ENCODE measurements around the gene KBTBD6.
"Not testable (repeated sequence)": the region's sequence is repeated elsewhere in the genome, so short reads cannot be mapped to it uniquely, and the experiment has no call there.

Gene KBTBD6

DNA sequence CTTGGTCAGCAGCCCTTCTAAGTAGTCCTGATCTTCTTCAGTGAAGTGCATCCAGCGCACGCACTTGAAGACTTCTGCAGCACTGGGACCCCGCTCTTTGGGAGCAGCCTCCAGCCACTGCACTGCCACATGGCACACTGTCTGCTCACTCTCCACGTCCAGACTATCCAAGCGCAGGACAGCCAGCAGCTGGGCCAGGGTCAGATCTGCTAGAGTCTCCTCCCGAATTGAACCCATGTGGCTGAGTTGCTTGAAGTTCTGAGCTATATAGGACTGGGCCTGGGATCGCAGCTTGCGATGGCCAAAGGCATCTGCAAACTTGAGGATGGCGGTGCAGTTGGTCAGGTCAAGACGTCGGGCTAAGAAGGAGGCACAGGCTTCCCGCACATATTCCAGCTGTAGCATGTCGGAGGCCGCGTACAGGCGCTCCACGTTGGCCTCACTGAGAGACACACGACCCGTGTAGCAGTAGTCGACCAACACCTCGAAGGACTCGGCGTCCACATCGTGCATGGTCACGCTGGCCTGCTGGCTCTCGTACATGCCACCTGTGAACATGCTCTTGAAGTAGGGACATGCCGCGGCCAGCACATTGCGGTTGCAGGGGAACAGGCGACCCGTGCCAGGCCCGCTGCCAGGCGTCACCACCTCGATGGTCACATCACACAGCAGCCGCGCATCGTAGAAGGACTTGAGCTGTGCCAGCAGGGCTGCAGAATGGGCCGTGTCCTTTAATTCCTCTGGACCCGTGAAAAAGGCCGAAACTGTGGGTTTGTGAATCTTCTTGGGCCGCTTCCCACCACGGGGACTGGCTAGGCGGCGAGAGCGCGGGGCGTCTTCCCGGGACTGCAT, 716 bp downstream of the KBTBD6 start:
- DNase-seq = not testable (repeated sequence)

DNA sequence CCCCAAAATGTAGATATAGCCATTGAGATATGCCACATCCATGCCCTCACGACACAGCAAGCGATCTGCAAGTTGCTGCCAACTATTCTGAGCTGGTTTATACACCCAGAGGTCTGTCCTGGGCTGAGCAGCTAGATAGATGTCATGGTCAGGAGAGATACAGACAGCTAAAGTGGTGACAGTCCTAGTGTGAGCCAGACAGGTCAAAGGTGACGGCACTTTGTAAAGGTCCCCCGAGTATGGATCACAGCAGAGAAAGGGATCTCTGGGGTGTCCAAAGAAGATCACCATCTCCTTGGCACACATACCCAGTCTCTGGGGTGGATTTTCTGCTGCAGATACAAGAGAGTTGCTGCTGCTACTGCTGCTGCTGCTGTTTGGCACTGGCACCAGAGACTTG, 1.4 kb downstream of the KBTBD6 start:
- not testable (repeated sequence) for DNase-seq

DNA sequence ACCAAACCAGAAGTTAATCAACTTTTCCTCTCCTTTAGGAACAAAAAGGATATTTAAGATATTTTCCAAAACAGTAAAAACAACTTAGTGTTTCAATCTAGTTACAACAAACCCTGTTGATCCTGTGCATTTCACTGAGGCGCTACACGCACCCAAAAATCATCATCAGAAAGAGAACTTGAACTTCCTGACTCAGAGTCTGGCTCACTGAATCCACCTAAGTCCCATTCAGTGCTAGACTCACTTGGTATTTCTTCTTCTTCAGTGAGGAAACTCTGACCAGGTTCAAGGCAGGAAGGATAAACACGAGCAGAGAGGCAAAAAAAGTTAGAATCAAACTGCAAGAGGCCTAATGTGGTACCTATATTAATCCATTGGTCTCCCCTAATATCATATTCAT, 2.2 kb downstream of the KBTBD6 start:
- no peak for DNase-seq

DNA sequence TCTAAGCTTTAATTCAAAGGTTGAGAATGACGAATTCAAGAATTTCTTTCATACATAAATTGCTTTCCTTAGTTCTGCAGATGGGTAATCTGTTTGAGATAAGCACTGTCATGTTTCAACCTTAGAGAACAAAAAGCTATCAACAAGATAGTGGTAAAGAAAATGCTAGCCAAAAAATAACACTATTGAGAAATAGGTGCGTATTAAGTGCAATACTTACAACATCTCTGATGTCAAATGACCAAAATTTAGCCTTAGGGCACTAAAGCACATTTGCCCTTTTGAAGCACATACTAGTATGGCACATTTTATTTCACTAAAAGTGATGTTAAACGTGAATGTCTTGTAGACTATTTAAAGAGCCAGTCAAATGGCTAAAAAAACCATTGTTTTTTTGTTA, 4.9 kb downstream of the KBTBD6 start:
- no peak for DNase-seq

DNA sequence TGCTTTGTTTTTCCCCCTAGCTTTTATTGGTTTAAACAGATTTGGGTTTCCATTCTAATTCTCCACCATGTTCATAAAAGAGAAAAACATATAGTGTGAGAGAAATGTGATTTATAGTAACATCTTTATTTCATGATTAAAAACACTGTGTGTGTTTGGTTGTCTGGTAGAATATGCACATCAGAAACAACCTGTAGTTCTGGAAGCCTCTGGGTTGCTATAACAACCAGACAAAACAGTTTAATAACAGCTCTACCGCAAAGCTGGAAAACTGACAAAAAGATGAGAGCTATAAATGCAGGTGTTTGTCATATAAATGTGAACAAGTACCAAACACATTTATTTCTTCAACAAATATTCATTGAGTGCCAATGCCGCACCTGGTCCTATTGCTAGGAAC, 9.8 kb downstream of the KBTBD6 start:
- DNase-seq = no peak

DNA sequence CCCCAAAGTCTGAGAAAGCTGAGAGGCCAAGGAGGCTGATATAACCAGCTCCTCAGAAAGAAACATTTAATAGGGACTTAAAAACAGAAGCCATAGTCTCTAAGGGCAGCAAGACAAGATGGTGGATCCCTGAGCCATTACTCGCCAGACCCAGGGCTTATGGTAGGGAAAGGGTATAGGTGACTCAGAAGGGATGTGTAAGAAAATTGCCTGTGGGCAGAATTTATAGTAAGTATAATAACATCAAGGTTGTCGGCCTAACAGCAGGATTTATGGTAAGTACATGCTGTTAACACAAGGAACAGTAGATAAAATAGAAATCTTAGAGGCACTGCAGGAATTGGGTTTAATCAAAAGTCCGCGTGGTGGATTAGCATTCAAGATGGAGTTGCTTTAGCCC, 14.7 kb downstream of the KBTBD6 start:
- no peak for DNase-seq

DNA sequence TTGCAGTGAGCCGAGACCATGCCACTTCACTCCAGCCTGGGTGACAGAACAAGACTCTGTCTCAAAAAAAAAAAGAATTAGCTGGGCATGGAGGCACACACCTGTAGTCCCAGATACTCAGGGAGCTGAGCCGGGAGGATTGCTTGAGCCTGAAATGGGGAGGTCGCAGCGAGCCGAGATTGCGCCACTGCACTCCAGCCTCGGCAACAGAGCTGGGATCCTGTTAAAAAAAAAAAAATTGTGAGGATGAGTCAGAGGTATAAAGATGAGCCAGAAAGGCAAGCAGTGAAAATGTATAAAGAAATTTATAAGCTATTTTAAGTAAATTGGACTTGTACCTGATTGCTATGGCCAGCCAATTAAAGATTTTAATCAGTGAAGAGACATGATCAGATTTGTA, 21.1 kb downstream of the KBTBD6 start:
- DNase-seq = no peak

DNA sequence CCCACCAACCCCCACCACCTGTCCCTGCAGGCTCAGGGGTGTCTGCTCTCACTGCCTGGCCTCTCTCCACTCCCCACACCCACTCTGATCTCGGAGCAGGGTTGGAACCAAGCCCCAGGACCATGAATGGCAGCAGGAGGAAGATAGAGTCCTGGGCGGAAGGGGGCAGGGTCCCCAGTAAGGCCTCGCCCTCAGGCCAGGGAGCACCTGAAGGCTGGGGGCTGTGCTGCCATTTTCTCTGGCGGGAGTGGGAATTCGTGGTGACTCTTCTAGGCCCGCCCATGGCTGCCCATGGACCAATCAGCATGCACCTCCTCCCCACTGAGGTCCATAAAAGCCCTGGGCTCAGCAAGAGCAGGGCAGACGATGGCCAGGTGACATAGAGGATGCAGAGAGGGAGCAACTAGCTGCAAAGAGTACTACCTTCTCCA, 25.0 kb downstream of the KBTBD6 start:
- DNase-seq = no peak

DNA sequence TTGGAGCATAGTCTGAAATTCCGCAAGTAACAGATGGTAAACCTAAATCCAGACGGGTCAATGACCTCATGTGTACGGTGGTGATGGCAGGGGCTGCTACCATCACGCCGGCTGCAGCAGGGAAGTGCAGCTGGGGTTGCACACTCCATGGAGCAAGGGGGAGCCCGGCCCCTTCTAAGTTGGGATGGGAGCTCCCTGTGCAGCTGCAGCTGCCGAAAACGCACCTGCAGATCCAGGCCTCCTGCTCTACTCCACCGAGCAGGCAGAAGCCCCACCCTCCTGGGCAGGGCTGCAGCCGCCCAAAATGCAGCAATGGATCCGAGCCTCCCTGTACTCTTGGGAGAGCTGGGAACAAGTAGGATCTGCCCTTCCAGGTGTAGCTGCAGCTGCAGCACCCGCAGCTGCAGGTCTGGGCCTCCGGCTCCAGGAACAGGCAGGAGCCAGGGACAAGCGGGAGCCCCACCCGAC, 25.5 kb downstream of the KBTBD6 start:
- no peak for DNase-seq

DNA sequence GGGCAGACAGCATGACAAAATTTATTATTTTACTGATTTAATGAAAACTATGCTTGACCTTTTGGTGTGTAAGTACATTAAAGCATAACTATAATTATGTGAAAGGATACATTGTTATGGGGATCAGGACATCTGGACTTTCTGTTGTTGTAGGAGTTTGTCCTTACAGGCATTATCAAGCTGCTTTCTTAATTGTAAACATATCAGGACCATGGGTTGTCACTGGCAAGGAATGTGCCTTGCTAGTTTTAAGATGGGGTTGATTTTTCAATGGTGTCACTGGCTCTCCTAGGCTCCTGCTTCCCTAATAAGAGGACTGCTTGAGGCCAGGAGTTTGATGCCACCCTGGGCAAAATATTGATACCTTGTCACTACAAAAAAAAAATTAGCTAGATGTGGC, 32.6 kb downstream of the KBTBD6 start:
- no peak for DNase-seq

DNA sequence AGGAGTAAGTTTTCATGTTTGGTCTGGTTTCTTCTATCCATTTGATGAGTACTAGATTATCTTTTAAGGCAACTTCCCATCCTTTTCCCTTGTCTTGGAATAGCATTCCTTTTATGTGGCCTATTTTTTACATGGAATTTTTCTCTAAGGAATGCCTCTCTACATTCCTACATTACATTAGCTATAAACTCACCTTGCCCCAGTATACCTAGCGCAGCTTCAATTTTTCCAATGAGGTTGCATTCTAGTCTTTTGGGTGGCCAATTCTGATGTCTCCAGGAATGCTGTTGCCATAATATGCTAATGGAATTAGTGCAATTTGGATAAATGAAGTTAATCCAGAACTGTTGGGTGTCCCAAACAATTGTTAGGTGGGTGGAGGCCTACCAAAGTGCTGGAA, 33.8 kb downstream of the KBTBD6 start:
- DNase-seq = no peak

DNA sequence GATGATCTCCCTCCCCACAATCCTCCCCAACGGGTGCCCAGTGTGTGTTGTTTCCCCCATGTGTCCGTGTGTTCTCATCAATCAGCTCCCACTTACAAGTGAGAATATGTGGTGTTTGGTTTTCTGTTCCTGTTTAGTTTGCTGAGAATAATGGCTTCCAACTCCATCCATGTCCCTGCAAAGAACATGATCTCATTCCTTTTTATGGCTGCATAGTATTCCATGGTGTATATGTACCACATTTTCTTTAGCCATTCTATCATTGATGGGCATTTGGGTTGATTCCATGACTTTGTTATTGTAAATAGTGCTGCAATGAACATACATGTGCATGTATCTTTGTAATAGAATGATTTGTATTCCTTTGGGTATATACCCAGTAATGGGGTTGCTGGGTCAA, 36.9 kb downstream of the KBTBD6 start:
- DNase-seq = not testable (repeated sequence)

DNA sequence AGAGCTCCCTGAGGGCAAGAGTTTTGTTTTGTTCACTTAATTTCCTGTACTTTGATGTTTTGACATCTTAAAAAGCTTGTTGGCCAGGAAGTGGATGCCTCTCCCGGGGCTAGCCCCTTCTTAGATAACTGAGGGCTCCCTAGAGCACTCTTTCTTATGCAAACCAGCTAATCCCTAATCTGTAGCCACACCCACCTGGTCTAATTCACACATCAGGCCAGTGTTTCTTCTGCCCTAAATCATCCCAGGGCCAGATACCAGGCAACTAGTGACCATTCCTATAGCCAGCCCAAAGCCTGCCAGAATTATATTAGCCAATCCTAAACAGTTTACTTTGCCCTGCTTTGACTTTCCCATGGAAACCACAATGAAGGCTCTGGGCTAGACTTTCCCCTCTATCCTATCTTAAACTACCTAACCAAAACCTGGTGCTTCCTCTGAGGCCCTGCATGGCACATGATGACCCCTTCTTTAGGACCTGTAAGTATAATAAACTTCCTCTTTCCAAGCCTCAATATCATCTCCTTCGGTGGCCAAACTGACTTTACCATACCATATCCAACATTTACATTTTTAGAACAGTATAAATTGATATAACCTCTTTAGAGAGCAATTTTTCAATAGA, 46.5 kb downstream of the KBTBD6 start:
- DNase-seq = no peak

DNA sequence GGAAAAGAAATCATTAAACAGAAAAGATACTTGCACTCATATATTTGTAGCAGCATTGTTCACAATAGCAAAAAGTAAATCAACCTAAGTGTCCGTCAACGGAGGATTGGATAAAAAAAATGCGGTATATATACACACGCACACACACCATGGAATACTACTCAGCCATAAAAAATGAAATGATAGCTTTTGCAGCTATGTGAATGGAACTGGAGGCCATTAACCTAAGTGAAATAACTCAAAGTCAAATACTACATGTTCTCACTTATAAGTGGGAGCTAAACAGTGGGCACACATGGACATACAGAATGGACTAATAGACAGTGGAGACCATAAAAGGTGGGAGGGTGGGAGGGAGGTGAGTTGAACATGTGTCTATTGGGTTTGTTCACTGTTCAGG, 52.9 kb downstream of the KBTBD6 start:
- no peak for DNase-seq
